Esophagus squamous epithelium (tissue), 5 donors: ENCODE data around the gene XPNPEP2. TPM values are rescaled to one million over a fixed set of nuclear protein-coding genes. Genes with fewer than 3 reads are reported as not detected.
"Not testable (repeated sequence)": the region's sequence is repeated elsewhere in the genome, so short reads cannot be mapped to it uniquely, and the experiment has no call there.

Source experiments
- DNase-seq: peaks from one replicate; lab custom pipeline; 2025; lab: John Stamatoyannopoulos, UW
- H3K27ac ChIP-seq, 4 donors: fragments of 200-600 bp; sonication (generic); one replicate each; pipeline ENCODE4 v1.5.1; 2016 to 2019; ENCODE audit warnings: mild to moderate bottlenecking in 1 of 4
- H3K27me3 ChIP-seq, 4 donors: fragments of 200-600 bp; sonication (generic); 1 replicate in 3 of 4; 2 replicates in 1 of 4; pipeline versions ENCODE4 v1.5.1 to v1.6.0; 2017 to 2021; ENCODE audit warnings: antibody characterized with exemption in 1 of 4
- H3K36me3 ChIP-seq, 3 donors: fragments of 200-600 bp; sonication (generic); one replicate each; pipeline ENCODE4 v1.5.1; 2016 to 2019
- H3K4me1 ChIP-seq, 3 donors: fragments of 200-600 bp; sonication (generic); one replicate each; pipeline ENCODE4 v1.5.1; 2017 to 2019
- H3K4me3 ChIP-seq, 4 donors: fragments of 200-600 bp; sonication (generic); 1 replicate in 3 of 4; 2 replicates in 1 of 4; pipeline ENCODE4 v1.5.1; 2016 to 2019; ENCODE audit warnings: mild to moderate bottlenecking in 2 of 4, moderate library complexity in 1 of 4
- H3K9me3 ChIP-seq, 3 donors: fragments of 200-600 bp; sonication (generic); one replicate each; pipeline ENCODE4 v1.5.1; 2016 to 2019
- CTCF ChIP-seq, 6 experiments: fragments of 450-650 bp in 4 of 6; fragments of 200-600 bp in 2 of 6; sonication (generic) in 2 of 6; IDR thresholded peaks; one replicate each; pipeline ENCODE4 v1.5.1; 2016 to 2019; ENCODE audit warnings: antibody characterized with exemption in 6 of 6, mild to moderate bottlenecking in 4 of 6, moderate library complexity in 4 of 6
- POLR2A ChIP-seq, 4 donors: fragments of 450-650 bp; IDR thresholded peaks; one replicate each; pipeline ENCODE4 v1.6.1; 2017; ENCODE audit warnings: antibody characterized with exemption in 4 of 4, mild to moderate bottlenecking in 4 of 4, moderate library complexity in 3 of 4
- WGBS, 2 donors: methylation state at CpG; one replicate each; pipeline ENCODE4 v1.1.5; 2018; 5-methylcytosine and 5-hydroxymethylcytosine counted together
- intact Hi-C: fragments of 100-400 bp; cut with DNase I; formaldehyde crosslinking; loops from one replicate; pipeline ENCODE4 v1.15.0; 2022
- total RNA-seq, 4 donors: library from RNA; depleted of rRNA; stranded (reverse); fragments of >200 nt; gene quantifications; one replicate each; pipeline ENCODE4 v1.1.0, GENCODE V29; 2016
- donor health status: DM: yes; HTN: yes; CAD: no.

Gene XPNPEP2
- total RNA-seq, 4 donors from 2014 or later, result 0.88 to 5.7 (median 3.6) TPM; not detected in 1

- 59 to 100% methylated on average over 1 to 10 of the region's 21 CpGs for WGBS, 2 donors
- no peaks in the 10 kb centered on the region for H3K9me3 ChIP-seq
- H3K4me3 ChIP-seq, result no peak overlapping the region
- no peaks in the 10 kb centered on the region for H3K36me3 ChIP-seq
- peaks cover 0 to 20% (median 3%) of the 10 kb centered on the region in 3 donors for H3K4me1 ChIP-seq
- H3K27ac ChIP-seq, result no peak overlapping the region
- intact Hi-C loops, result no loop called here
- TF ChIP-seq CTCF (IDR thresholded peaks at IDR 0.05), result no peak
- no peak for TF ChIP-seq POLR2A (IDR thresholded peaks at IDR 0.05)
- H3K27me3 ChIP-seq, result no peaks in the 10 kb centered on the region
- no peak for DNase-seq
These were observed 3.3 kb downstream of the XPNPEP2 start for GRCh38 chrX:129741880-129742758.

- H3K27ac ChIP-seq, DNase-seq, H3K9me3 ChIP-seq, H3K27me3 ChIP-seq, intact Hi-C loops, H3K4me3 ChIP-seq, H3K36me3 ChIP-seq: not testable (repeated sequence)
- H3K4me1 ChIP-seq, result peaks cover 0 to 13% (median under 1%) of the 10 kb centered on the region in 3 donors
- WGBS, 2 donors, result 73 to 88% methylated on average over 1 to 6 of the region's 6 CpGs
These were observed 4.0 kb downstream of the XPNPEP2 start for GRCh38 chrX:129742759-129743152.

DNA sequence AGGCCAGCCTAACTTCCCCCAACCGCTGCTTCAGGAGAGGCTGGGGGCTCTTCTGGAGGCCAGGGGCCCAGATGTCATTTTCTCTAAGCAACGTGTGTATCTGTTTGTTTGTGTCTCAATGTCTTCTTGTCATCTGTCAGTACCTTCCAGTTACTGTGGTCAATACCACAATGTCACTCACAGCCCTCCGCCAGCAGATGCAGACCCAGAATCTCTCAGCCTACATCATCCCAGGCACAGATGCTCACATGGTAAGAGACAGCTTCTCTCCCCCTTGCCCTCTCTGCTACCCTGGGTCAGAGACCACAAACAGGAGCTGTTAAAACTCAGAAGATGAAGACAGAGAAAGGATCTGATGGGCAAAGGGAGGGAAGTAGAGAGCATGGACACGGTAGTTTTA, 5.0 kb downstream of the XPNPEP2 start:
- peaks cover 0 to 6% (median 0%) of the 10 kb centered on the region in 3 donors for H3K4me1 ChIP-seq
- no peak overlapping the region for H3K27ac ChIP-seq
- WGBS, 2 donors, result 50 to 64% methylated on average over 2 to 4 of the region's 4 CpGs
- DNase-seq, result no peak
- TF ChIP-seq POLR2A (IDR thresholded peaks at IDR 0.05) (no peak), CTCF (IDR thresholded peaks at IDR 0.05) (no peak)
- no peaks in the 10 kb centered on the region for H3K9me3 ChIP-seq
- intact Hi-C loops, result no loop called here
- H3K27me3 ChIP-seq, result no peaks in the 10 kb centered on the region
- H3K36me3 ChIP-seq, result no peaks in the 10 kb centered on the region
- no peak overlapping the region for H3K4me3 ChIP-seq

DNA sequence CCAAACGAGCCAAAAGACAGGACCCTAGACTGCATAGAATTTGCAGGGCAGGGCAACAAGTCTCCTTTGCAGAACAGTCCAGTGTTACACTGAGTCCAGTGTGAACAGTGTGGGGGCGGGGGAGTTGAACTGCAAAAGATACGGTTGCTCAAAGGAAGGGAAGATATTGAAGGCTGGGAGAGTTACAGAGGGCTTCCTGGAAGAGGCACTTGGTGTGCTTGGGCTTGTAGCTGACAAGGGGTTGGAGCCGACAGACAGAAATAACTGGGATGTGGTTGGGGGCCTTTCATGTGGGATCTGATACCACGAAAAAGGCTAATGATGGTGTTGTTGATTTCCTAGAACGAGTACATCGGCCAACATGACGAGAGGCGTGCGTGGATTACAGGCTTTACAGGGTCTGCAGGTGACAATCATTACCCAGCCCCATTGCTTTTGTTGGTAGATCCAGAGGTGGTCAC, 6.1 kb downstream of the XPNPEP2 start:
- no peak overlapping the region for H3K4me3 ChIP-seq
- no peaks in the 10 kb centered on the region for H3K9me3 ChIP-seq
- no peak overlapping the region for H3K27ac ChIP-seq
- WGBS, 2 donors, result 78 to 94% methylated on average over 5 to 10 of the region's 10 CpGs
- no peak for DNase-seq
- H3K4me1 ChIP-seq, result no peaks in the 10 kb centered on the region
- H3K27me3 ChIP-seq, result no peaks in the 10 kb centered on the region
- intact Hi-C loops, result no loop called here
- no peak for TF ChIP-seq POLR2A (IDR thresholded peaks at IDR 0.05)
- no peak for TF ChIP-seq CTCF (IDR thresholded peaks at IDR 0.05)
- no peaks in the 10 kb centered on the region for H3K36me3 ChIP-seq

- TF ChIP-seq POLR2A (IDR thresholded peaks at IDR 0.05) (no peak), CTCF (IDR thresholded peaks at IDR 0.05) (no peak)
- intact Hi-C loops, result no loop called here
- 76 to 100% methylated on average over 1 to 6 of the region's 7 CpGs for WGBS, 2 donors
These were observed 8.0 kb downstream of the XPNPEP2 start for GRCh38 chrX:129746557-129747470.

More at GRCh38 chrX:129746557-129747470, 8.0 kb downstream of the XPNPEP2 start:
- H3K9me3 ChIP-seq, result no peaks in the 10 kb centered on the region
- H3K27me3 ChIP-seq, result no peaks in the 10 kb centered on the region
- DNase-seq, result no peak
- H3K4me3 ChIP-seq, result no peak overlapping the region
- no peaks in the 10 kb centered on the region for H3K4me1 ChIP-seq
- no peak overlapping the region for H3K27ac ChIP-seq
- H3K36me3 ChIP-seq, result no peaks in the 10 kb centered on the region
